ENCODE data around the gene IL36RN. TPM values are rescaled to one million over a fixed set of nuclear protein-coding genes. Genes with fewer than 3 reads are reported as not detected.
A peak's percentile ranks its signal among the peaks of the same experiment; 100 is the strongest.

IL36RN gene
- total RNA-seq, 2 experiments from 2014 or later = not detected

GRCh38 chr2:113105047-113105785 lies 46.2 kb downstream of the IL36RN start:
- intact Hi-C loops (cut with micrococcal nuclease) = no loop called here
- ChIA-PET CTCF (interaction anchor here (1.9 to 3.7 kb wide), 2 partner anchors 25 to 31 kb away, joined by 7 to 37 read pairs; no protein-coding TSS in a partner anchor), POLR2A (interaction anchor here (1.1 to 1.9 kb wide), 5 partner anchors 11 to 69 kb away, joined by 3 to 12 read pairs (median 3); partner anchors contain the start of gene PSD4)
- Mint-ChIP-seq H3K27me3 (no peaks in the 10 kb centered on the region), H3K4me1 (ENCODE audit: low read depth) (peaks cover 38% of the 10 kb centered on the region), H3K9me3 (peaks cover 19% of the 10 kb centered on the region), H3K27ac (peak overlapping the region; percentile 87), H3K4me3 (no peak overlapping the region), H3K36me3 (ENCODE audit: low read depth) (peaks cover 9% of the 10 kb centered on the region)
- DNase-seq = peak; percentile 87
- TF ChIP-seq, protein P1, sequence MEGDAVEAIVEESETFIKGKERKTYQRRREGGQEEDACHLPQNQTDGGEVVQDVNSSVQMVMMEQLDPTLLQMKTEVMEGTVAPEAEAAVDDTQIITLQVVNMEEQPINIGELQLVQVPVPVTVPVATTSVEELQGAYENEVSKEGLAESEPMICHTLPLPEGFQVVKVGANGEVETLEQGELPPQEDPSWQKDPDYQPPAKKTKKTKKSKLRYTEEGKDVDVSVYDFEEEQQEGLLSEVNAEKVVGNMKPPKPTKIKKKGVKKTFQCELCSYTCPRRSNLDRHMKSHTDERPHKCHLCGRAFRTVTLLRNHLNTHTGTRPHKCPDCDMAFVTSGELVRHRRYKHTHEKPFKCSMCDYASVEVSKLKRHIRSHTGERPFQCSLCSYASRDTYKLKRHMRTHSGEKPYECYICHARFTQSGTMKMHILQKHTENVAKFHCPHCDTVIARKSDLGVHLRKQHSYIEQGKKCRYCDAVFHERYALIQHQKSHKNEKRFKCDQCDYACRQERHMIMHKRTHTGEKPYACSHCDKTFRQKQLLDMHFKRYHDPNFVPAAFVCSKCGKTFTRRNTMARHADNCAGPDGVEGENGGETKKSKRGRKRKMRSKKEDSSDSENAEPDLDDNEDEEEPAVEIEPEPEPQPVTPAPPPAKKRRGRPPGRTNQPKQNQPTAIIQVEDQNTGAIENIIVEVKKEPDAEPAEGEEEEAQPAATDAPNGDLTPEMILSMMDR (IDR thresholded peaks at IDR 0.05) = no peak
- peak; percentile 65 for ATAC-seq

GRCh38 chr2:113111121-113111520 lies 52.1 kb downstream of the IL36RN start:
- H3K4me1 Mint-ChIP-seq (ENCODE audit: low read depth) = no peaks in the 10 kb centered on the region
- H3K27me3 Mint-ChIP-seq = no peaks in the 10 kb centered on the region
- H3K36me3 Mint-ChIP-seq (ENCODE audit: low read depth) = no peaks in the 10 kb centered on the region
- TF ChIP-seq, protein P1 (IDR thresholded peaks at IDR 0.05) = no peak
- H3K27ac Mint-ChIP-seq = no peak overlapping the region
- no peak for DNase-seq
- no peak overlapping the region for H3K4me3 Mint-ChIP-seq
- CTCF ChIA-PET = interaction anchor here (1.2 kb wide), 1 partner anchor 26 kb away, joined by 3 read pairs; no protein-coding TSS in a partner anchor
- no peaks in the 10 kb centered on the region for H3K9me3 Mint-ChIP-seq
- POLR2A ChIA-PET = no interaction called here
- intact Hi-C loops (cut with micrococcal nuclease) = no loop called here
- no peak for ATAC-seq

DNA sequence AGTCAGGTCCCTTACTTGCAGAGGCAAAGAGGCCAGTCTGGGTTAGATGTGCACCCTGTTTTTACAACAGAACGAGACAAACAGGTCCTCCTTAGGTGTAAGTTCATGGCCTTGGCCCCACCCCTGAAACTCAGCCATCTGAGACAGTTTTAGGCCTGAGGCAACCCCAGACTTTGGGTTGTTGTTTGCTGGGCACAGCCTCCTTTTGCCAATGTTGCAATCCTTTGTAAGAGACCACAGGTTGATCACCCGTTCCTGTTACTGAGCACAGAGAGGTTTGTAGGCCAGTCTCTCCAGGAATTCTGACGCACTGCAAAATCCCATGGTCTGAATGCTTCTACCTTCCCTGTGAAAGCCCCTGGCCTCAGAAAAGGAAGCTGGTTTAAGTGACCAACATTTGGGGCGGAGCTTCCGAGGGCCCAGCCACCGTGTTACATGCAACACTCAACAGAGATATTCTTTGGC lies 52.9 kb downstream of the IL36RN start:
- DNase-seq = no peak
- POLR2A ChIA-PET = no interaction called here
- TF ChIP-seq, protein P1 (IDR thresholded peaks at IDR 0.05) = no peak
- no peak overlapping the region for H3K4me3 Mint-ChIP-seq
- no peak overlapping the region for H3K27ac Mint-ChIP-seq
- H3K36me3 Mint-ChIP-seq (ENCODE audit: low read depth) = no peaks in the 10 kb centered on the region
- CTCF ChIA-PET = interaction anchor here (1.2 kb wide), 1 partner anchor 25 kb away, joined by 3 read pairs; no protein-coding TSS in a partner anchor
- H3K4me1 Mint-ChIP-seq (ENCODE audit: low read depth) = peaks cover 5% of the 10 kb centered on the region
- ATAC-seq = no peak
- H3K27me3 Mint-ChIP-seq = no peaks in the 10 kb centered on the region
- intact Hi-C loops (cut with micrococcal nuclease) = no loop called here
- no peaks in the 10 kb centered on the region for H3K9me3 Mint-ChIP-seq

DNA sequence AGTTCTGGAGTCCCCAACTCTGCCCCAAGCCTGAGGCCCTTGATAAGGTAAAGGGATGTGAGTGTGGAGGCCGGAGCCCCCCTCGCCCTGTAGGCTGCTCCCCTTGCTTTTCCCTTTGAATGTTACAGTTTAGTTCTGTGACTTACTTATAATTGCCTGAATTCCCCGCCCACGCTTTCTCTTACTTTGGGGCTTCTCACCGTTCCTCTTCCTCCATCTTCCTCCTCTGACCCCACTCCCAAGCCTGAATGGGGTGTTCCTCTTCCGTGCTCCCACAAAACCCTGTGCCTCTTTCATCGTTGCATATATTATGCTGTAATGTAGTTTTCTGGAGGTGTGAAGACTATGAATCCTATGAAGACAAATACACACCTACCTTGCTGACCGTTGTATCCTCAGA lies 53.4 kb downstream of the IL36RN start:
- Mint-ChIP-seq H3K4me3 (no peak overlapping the region), H3K9me3 (no peaks in the 10 kb centered on the region), H3K27ac (no peak overlapping the region), H3K36me3 (ENCODE audit: low read depth) (no peaks in the 10 kb centered on the region), H3K4me1 (ENCODE audit: low read depth) (peaks cover 10% of the 10 kb centered on the region), H3K27me3 (no peaks in the 10 kb centered on the region)
- ATAC-seq (no peak), DNase-seq (no peak)
- POLR2A ChIA-PET = no interaction called here
- TF ChIP-seq, protein P1 (IDR thresholded peaks at IDR 0.05) = no peak
- CTCF ChIA-PET = interaction anchor here (1.8 to 2.0 kb wide), 2 partner anchors 24 to 26 kb away, joined by 8 to 9 read pairs; no protein-coding TSS in a partner anchor
- intact Hi-C loops (cut with micrococcal nuclease) = no loop called here

- no peaks in the 10 kb centered on the region for H3K27me3 Mint-ChIP-seq
- DNase-seq (no peak), ATAC-seq (no peak)
- no peaks in the 10 kb centered on the region for H3K9me3 Mint-ChIP-seq
- no peak overlapping the region for H3K27ac Mint-ChIP-seq
- TF ChIP-seq, protein P1 (IDR thresholded peaks at IDR 0.05) = no peak
- peaks cover 12% of the 10 kb centered on the region for H3K4me1 Mint-ChIP-seq (ENCODE audit: low read depth)
- no peaks in the 10 kb centered on the region for H3K36me3 Mint-ChIP-seq (ENCODE audit: low read depth)
- ChIA-PET POLR2A (no interaction called here), CTCF (interaction anchor here (1.1 to 2.0 kb wide), 5 partner anchors 16 to 88 kb away, joined by 3 to 9 read pairs (median 4); no protein-coding TSS in a partner anchor)
- intact Hi-C loops (cut with micrococcal nuclease) = no loop called here
- H3K4me3 Mint-ChIP-seq = no peak overlapping the region
These were observed 53.9 kb downstream of the IL36RN start for GRCh38 chr2:113112871-113113270.
